Stomach (tissue), 9 donors: Measurements from ENCODE around the gene EIF4G3. TPM values are rescaled to one million over a fixed set of nuclear protein-coding genes. Genes with fewer than 3 reads are reported as not detected.

Experiments
- DNase-seq, 2 donors: peaks; one replicate each; pipeline versions ENCODE4 v3.0.0 to v3.0.0-alpha.2; 2013 to 2019
- H3K27ac ChIP-seq, 5 donors: fragments of 200-600 bp in 4 of 5; sonication (generic) in 4 of 5; one replicate each; pipeline ENCODE4 v1.5.1; 2013 to 2019; ENCODE audit warnings: mild to moderate bottlenecking in 1 of 5, moderate library complexity in 1 of 5
- H3K27me3 ChIP-seq, 3 donors: fragments of 200-600 bp; sonication (generic); one replicate each; pipeline ENCODE4 v1.5.1; 2017 to 2019; ENCODE audit warnings: mixed run types in 1 of 3
- H3K36me3 ChIP-seq, 4 donors: fragments of 200-600 bp; sonication (generic); 1 replicate in 3 of 4; 2 replicates in 1 of 4; pipeline ENCODE4 v1.5.1; 2016 to 2019
- H3K4me1 ChIP-seq, 4 donors: fragments of 200-600 bp; sonication (generic); one replicate each; pipeline ENCODE4 v1.5.1; 2016 to 2019
- H3K4me3 ChIP-seq, 4 donors: fragments of 200-600 bp; sonication (generic) in 3 of 4; one replicate each; pipeline ENCODE4 v1.5.1; 2016 to 2019; ENCODE audit warnings: mild to moderate bottlenecking in 1 of 4
- H3K9me3 ChIP-seq, 4 donors: fragments of 200-600 bp; sonication (generic); one replicate each; pipeline ENCODE4 v1.5.1; 2016 to 2019
- CTCF ChIP-seq, 7 experiments: fragments of 450-650 bp in 4 of 7; fragments of 200-600 bp in 3 of 7; sonication (generic) in 3 of 7; IDR thresholded peaks; one replicate each; pipeline ENCODE4 v1.5.1; 2016 to 2019; ENCODE audit warnings: antibody characterized with exemption in 7 of 7, control low read depth in 2 of 7, mild to moderate bottlenecking in 1 of 7
- EP300 ChIP-seq: sonication (generic); formaldehyde crosslinking; IDR thresholded peaks from one replicate; pipeline ENCODE4 v1.6.1; 2017; ENCODE audit warnings: antibody characterized with exemption
- POLR2A ChIP-seq, 4 donors: fragments of 450-650 bp; IDR thresholded peaks; one replicate each; pipeline ENCODE4 v1.6.1; 2016; ENCODE audit warnings: antibody characterized with exemption in 4 of 4, control low read depth in 2 of 4, mild to moderate bottlenecking in 1 of 4, moderate library complexity in 1 of 4
- POLR2AphosphoS5 ChIP-seq, 3 donors: sonication (generic); formaldehyde crosslinking; IDR thresholded peaks; one replicate each; pipeline ENCODE4 v1.6.1; 2016; ENCODE audit warnings: antibody characterized with exemption in 3 of 3
- WGBS, 5 donors: extraction: QIAGEN DNeasy Blood & Tissue Kit in 3 of 5; methylation state at CpG; one replicate each; pipeline versions ENCODE4 v1.1.5 to v1.1.7; 2013 to 2018; 5-methylcytosine and 5-hydroxymethylcytosine counted together
- intact Hi-C: fragments of 100-400 bp; cut with DNase I; formaldehyde crosslinking; loops from one replicate; pipeline ENCODE4 v1.15.1; 2023; ENCODE audit warnings: low total_unique reads
- polyA plus RNA-seq, 3 donors: library from polyadenylated mRNA; stranded (reverse); fragments of 200-250 nt; gene quantifications; one replicate each; pipeline ENCODE4 v1.2.3, GENCODE V29; 2013
- total RNA-seq, 5 donors: library from RNA; depleted of rRNA; stranded (reverse); fragments of >200 nt; gene quantifications; one replicate each; pipeline versions ENCODE4 v1.1.0 to v1.2.3, GENCODE V29; 2014 to 2016
- donor health status: healthy with polysubstance abuse.
- donor health status: Bipolar disorder and iron deficiency.
- donor health status: healthy.

Gene EIF4G3
- total and polyA plus RNA-seq, 8 donors = 6.3 to 63.3 (median 44.7) TPM

DNA sequence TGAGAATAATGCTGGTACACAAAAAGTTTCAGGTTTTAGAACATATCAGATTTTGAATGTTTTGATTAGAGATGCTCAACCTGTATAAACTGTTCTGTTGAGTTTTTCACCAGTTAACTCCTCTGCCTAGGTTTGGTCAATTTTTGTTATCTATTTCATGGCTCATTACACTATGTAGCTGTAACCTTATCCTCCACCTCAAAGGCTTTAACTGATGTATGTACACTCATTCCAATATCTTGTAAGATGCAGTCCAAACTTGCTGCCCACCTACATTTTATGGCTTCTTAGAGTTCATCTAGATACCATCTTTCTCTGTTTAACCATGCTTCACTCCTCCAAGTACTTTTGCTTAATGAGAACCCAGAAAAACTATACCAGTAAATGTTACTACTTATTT is 107.8 kb downstream of the EIF4G3 start:
- Histone ChIP-seq H3K4me1 (peaks cover 0 to 28% (median 13%) of the 10 kb centered on the region in 4 donors), H3K4me3 (no peak overlapping the region), H3K27ac (peak overlapping the region in 1 of 5 donors; percentile 31), H3K36me3 (peaks cover 0 to 6% (median 3%) of the 10 kb centered on the region in 4 donors), H3K9me3 (no peaks in the 10 kb centered on the region), H3K27me3 (no peaks in the 10 kb centered on the region)
- TF ChIP-seq EP300 (no peak), POLR2A (IDR thresholded peaks at IDR 0.05) (no peak), CTCF (IDR thresholded peaks at IDR 0.05) (no peak)
- DNase-seq = no peak
- intact Hi-C loops = no loop called here

- no peak for TF ChIP-seq POLR2A (IDR thresholded peaks at IDR 0.05)
- TF ChIP-seq EP300 = no peak
- no peak for TF ChIP-seq CTCF (IDR thresholded peaks at IDR 0.05)
- no peak for TF ChIP-seq POLR2AphosphoS5 (IDR thresholded peaks at IDR 0.05)
- Histone ChIP-seq H3K4me3 (no peak overlapping the region), H3K9me3 (no peaks in the 10 kb centered on the region), H3K27me3 (no peaks in the 10 kb centered on the region), H3K4me1 (peaks cover 0 to 28% (median 13%) of the 10 kb centered on the region in 4 donors), H3K36me3 (peaks cover 0 to 6% (median 3%) of the 10 kb centered on the region in 4 donors), H3K27ac (no peak overlapping the region)
- intact Hi-C loops = no loop called here
- 87 to 97% (median 96%) methylated on average over 6 of the region's 6 CpGs for WGBS, 5 donors
- DNase-seq = no peak
These were observed 109.0 kb downstream of the EIF4G3 start for GRCh38 chr1:21067551-21068227.

DNA sequence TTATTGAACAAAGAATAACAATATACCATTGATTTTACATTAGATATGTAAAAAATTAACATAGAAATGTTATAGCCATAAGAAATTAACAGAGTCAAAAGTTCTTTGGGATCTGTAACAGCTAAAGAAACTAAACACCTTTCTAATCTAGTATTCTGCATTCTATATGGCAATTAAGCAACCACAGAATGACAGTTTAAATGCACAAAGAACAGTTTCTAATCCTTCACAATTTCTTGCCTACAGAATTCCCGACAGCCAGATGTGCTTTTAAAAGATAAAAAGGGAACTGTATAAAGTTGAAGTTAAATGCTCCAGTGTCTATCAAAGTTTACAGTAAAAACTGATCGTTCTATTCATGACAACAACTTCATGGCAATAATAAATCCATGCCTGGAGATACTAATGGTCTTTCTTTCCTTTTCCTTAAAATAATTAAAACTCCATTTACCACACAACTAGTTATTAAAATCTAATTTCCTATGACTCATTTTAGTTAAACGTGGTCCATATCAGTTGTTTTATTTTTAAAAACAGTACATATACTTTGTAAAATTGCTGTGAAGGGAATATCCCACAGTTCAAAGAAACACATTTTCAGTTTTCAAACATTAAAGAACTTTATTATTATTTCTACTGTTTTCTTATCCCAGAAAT is 110.2 kb downstream of the EIF4G3 start:
- H3K9me3 ChIP-seq = no peaks in the 10 kb centered on the region
- H3K4me3 ChIP-seq = no peak overlapping the region
- H3K4me1 ChIP-seq = peaks cover 0 to 28% (median 13%) of the 10 kb centered on the region in 4 donors
- peaks cover 0 to 5% (median 0%) of the 10 kb centered on the region in 4 donors for H3K36me3 ChIP-seq
- no peak for DNase-seq
- intact Hi-C loops = no loop called here
- 38 to 53% (median 43%) methylated on average over 3 of the region's 3 CpGs for WGBS, 5 donors
- H3K27me3 ChIP-seq = no peaks in the 10 kb centered on the region
- no peak overlapping the region for H3K27ac ChIP-seq
- TF ChIP-seq POLR2A (IDR thresholded peaks at IDR 0.05) (no peak), EP300 (no peak), CTCF (IDR thresholded peaks at IDR 0.05) (no peak), POLR2AphosphoS5 (IDR thresholded peaks at IDR 0.05) (no peak)

DNA sequence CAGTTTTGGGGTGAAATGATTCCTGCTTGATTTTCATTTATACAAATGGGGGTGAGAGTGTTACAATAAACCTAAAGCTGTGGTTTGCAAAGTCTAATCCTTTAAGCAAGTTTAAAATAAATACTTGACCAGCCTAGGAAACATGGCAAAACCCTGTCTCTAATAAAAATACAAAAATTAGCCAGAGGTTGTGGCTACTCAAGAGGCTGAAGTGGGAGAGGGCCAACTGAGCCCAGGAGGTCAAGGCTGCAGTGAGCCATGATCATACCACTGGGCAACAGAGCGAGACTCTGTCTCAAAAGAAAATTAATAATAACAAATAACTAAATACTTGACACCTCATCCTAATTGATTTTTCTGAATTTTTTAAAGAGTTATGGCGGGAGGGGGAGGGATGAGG is 110.8 kb downstream of the EIF4G3 start:
- H3K4me3 ChIP-seq = no peak overlapping the region
- DNase-seq = no peak
- no peaks in the 10 kb centered on the region for H3K36me3 ChIP-seq
- no peak overlapping the region for H3K27ac ChIP-seq
- 87 to 98% (median 94%) methylated on average over 2 of the region's 2 CpGs for WGBS, 5 donors
- TF ChIP-seq POLR2A (IDR thresholded peaks at IDR 0.05) (no peak), CTCF (IDR thresholded peaks at IDR 0.05) (no peak), EP300 (no peak), POLR2AphosphoS5 (IDR thresholded peaks at IDR 0.05) (no peak)
- H3K9me3 ChIP-seq = no peaks in the 10 kb centered on the region
- H3K27me3 ChIP-seq = no peaks in the 10 kb centered on the region
- intact Hi-C loops = no loop called here
- H3K4me1 ChIP-seq = peaks cover 0 to 28% (median 13%) of the 10 kb centered on the region in 4 donors
